ENCODE results near the gene TOX2.

DNA sequence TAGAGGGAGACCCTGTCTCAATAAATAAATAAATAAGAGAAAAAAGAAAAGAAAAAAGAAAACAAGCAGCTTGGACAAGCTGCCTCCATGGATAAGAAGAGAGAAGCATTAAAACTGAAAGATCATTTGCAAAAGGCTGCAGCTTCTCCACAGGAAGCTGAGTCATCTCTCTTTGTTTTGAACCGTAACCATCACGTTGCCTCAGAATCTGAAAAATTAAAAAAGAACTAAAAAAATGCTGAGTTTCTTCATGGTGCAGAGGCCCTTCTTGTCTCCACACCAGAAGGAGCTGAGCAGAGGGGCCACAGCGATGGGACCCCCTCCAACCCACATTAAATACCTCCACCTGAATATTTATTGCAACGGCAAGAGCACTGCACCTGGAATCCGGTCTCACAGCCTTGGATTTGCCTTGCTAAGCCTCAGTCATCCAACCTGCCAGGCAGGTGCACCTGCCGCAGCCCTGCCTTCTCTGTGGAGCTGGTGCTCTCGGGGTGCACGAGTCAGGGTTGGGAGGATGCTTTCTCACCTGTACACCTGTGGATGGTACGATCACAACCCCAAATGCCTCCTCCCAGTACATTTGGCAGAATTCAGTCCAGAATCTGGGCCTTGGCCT lies 28.1 kb downstream of the TOX2 start:
- TF ChIP-seq CTCF (IDR thresholded peaks at IDR 0.05) (no peak), SIN3A (IDR thresholded peaks at IDR 0.05; ENCODE audit: borderline replicate concordance, insufficient read depth, low read depth, low read length) (no peak), POLR2AphosphoS5 (IDR thresholded peaks at IDR 0.05; ENCODE audit: low read depth, low read length) (no peak), TCF7L2 (IDR thresholded peaks at IDR 0.05; ENCODE audit: low read depth, low read length) (no peak)
- TF ChIP-seq, protein P1, sequence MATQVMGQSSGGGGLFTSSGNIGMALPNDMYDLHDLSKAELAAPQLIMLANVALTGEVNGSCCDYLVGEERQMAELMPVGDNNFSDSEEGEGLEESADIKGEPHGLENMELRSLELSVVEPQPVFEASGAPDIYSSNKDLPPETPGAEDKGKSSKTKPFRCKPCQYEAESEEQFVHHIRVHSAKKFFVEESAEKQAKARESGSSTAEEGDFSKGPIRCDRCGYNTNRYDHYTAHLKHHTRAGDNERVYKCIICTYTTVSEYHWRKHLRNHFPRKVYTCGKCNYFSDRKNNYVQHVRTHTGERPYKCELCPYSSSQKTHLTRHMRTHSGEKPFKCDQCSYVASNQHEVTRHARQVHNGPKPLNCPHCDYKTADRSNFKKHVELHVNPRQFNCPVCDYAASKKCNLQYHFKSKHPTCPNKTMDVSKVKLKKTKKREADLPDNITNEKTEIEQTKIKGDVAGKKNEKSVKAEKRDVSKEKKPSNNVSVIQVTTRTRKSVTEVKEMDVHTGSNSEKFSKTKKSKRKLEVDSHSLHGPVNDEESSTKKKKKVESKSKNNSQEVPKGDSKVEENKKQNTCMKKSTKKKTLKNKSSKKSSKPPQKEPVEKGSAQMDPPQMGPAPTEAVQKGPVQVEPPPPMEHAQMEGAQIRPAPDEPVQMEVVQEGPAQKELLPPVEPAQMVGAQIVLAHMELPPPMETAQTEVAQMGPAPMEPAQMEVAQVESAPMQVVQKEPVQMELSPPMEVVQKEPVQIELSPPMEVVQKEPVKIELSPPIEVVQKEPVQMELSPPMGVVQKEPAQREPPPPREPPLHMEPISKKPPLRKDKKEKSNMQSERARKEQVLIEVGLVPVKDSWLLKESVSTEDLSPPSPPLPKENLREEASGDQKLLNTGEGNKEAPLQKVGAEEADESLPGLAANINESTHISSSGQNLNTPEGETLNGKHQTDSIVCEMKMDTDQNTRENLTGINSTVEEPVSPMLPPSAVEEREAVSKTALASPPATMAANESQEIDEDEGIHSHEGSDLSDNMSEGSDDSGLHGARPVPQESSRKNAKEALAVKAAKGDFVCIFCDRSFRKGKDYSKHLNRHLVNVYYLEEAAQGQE (IDR thresholded peaks at IDR 0.05; ENCODE audit: insufficient read depth in 1 of 2, low read depth in 2 of 2, low read length in 1 of 2), result no peak

Data from Panc1 (cell line).